Measurements from ENCODE around the gene ALKBH2. TPM values are rescaled to one million over a fixed set of nuclear protein-coding genes. Genes with fewer than 3 reads are reported as not detected.

The ALKBH2 gene
- total RNA-seq, result 10.8 and 24.1 TPM in 2 replicates

DNA sequence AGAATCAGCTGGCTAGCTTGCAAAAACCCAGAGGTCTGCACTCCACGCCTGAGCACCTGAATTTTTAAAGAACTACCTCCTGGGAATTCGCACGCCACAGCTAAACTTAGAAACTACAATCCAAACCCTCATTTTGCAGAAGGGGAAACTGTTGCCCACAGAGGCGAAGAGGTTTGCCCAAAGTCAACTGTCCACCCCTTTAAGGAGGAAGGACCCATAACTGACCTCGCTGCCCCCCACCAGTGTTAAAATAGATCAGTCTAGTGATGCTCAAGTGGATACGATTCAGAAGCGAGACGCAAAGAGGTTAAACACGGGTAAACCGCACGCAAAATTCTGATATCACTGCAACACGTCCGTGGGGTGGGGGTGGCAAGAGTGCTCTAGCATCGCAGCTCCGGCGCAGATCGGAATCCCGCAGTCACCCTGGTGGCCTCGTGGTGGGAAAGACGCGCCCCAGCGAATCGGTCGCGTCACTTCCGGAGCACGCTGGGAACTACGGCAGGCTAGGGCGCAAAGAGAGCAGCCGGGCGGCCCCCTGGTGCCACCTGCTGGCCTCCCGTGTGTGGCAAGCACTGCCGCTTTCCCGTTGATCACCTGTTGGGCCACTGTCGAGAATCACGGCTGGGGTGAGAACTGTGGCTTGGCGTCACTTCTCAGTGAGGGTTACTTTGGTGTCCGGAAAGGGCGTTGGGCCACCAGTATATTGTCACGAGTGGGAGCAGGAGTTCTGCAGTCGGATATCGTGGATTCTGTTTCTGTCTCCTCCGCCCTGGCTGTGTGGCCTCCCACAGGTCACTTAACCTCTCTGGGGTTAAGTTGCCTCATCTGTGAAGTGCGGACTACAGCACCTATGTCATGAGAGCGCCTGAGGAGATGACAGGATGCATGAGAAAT is at the start of gene ALKBH2:
ALKBH2 (minus strand) TSS at position 451 of the 897 bp plus-strand sequence. CDS start 686 bp downstream, outside the sequence.
- H3K4me3 ChIP-seq (ENCODE audit: low read depth, low read length), result peak within 1 kb of the TSS; percentile 62
- DNase-seq (ENCODE audit: low read depth), result peak; percentile 43
- TF ChIP-seq, protein P1, sequence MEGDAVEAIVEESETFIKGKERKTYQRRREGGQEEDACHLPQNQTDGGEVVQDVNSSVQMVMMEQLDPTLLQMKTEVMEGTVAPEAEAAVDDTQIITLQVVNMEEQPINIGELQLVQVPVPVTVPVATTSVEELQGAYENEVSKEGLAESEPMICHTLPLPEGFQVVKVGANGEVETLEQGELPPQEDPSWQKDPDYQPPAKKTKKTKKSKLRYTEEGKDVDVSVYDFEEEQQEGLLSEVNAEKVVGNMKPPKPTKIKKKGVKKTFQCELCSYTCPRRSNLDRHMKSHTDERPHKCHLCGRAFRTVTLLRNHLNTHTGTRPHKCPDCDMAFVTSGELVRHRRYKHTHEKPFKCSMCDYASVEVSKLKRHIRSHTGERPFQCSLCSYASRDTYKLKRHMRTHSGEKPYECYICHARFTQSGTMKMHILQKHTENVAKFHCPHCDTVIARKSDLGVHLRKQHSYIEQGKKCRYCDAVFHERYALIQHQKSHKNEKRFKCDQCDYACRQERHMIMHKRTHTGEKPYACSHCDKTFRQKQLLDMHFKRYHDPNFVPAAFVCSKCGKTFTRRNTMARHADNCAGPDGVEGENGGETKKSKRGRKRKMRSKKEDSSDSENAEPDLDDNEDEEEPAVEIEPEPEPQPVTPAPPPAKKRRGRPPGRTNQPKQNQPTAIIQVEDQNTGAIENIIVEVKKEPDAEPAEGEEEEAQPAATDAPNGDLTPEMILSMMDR (conservative IDR thresholded peaks at IDR 0.05; ENCODE audit: low read depth, low read length), result peak; percentile 93

DNA sequence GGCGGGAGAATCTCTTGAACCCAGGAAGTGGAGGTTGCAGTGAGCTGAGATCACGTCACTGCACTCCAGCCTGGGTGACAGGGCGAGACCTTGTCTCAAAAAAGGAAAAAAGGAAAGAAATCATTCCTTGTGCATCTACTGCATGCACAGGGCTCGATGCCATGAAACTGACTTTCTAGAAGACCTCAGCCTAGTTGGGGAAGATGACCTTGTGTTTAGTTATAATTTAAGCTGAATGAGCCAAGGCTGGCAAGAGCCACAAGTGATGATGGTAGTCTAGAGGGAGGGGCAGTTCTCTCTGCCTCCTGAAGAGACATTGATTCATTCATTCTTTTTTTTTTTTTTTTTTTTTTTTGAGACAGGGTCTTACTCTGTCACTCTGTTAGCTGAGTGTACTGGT is 47.3 kb upstream of the ALKBH2 start:
- no peak overlapping the region for H3K4me3 ChIP-seq (ENCODE audit: low read depth, low read length)
- DNase-seq (ENCODE audit: low read depth), result no peak
- TF ChIP-seq, protein P1 (conservative IDR thresholded peaks at IDR 0.05; ENCODE audit: low read depth, low read length), result no peak

DNA sequence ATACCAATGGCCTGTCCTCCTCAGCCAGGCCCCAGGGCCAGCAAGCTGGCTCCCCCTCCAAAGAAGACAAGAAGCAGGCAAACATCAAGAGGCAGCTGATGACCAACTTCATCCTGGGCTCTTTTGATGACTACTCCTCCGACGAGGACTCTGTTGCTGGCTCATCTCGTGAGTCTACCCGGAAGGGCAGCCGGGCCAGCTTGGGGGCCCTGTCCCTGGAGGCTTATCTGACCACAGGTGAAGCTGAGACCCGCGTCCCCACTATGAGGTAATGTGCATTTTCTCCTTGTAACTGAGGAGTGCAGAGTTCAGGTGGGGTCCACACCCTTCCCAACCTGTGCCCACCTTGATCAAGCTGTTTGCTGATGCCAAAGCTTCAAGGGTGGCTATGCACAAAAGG is 46.5 kb upstream of the ALKBH2 start:
- TF ChIP-seq, protein P1 (conservative IDR thresholded peaks at IDR 0.05; ENCODE audit: low read depth, low read length), result no peak
- DNase-seq (ENCODE audit: low read depth), result no peak
- H3K4me3 ChIP-seq (ENCODE audit: low read depth, low read length), result no peak overlapping the region

DNA sequence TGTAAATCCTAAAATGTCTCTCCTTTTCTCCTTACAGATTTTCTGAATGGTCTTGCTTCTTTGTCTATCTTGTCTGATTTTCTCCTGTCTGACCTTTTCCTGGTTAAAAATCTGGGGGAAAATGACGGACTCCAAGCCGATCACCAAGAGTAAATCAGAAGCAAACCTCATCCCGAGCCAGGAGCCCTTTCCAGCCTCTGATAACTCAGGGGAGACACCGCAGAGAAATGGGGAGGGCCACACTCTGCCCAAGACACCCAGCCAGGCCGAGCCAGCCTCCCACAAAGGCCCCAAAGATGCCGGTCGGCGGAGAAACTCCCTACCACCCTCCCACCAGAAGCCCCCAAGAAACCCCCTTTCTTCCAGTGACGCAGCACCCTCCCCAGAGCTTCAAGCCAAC is 46.1 kb upstream of the ALKBH2 start:
- no peak for DNase-seq (ENCODE audit: low read depth)
- H3K4me3 ChIP-seq (ENCODE audit: low read depth, low read length), result no peak overlapping the region
- TF ChIP-seq, protein P1 (conservative IDR thresholded peaks at IDR 0.05; ENCODE audit: low read depth, low read length), result no peak

DNA sequence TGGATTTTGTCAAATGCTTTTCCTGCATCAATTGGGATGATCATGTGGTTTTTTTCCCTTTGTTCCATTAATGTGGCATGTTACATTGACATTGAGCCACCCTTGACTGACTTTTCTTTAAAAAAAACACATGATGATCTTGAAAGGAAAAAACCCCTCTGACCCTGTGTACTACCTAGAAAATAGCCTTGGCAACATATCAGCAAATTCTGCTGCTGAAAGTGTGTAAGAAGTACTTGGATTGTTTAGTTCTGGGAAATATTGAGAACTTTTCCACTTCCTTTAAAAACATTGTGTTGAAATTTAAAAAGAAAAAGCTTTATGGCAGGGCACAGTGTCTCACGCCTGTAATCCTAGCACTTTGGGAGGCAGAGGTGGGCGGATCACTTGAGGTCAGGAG is 43.8 kb upstream of the ALKBH2 start:
- no peak overlapping the region for H3K4me3 ChIP-seq (ENCODE audit: low read depth, low read length)
- TF ChIP-seq, protein P1 (conservative IDR thresholded peaks at IDR 0.05; ENCODE audit: low read depth, low read length), result no peak
- no peak for DNase-seq (ENCODE audit: low read depth)

DNA sequence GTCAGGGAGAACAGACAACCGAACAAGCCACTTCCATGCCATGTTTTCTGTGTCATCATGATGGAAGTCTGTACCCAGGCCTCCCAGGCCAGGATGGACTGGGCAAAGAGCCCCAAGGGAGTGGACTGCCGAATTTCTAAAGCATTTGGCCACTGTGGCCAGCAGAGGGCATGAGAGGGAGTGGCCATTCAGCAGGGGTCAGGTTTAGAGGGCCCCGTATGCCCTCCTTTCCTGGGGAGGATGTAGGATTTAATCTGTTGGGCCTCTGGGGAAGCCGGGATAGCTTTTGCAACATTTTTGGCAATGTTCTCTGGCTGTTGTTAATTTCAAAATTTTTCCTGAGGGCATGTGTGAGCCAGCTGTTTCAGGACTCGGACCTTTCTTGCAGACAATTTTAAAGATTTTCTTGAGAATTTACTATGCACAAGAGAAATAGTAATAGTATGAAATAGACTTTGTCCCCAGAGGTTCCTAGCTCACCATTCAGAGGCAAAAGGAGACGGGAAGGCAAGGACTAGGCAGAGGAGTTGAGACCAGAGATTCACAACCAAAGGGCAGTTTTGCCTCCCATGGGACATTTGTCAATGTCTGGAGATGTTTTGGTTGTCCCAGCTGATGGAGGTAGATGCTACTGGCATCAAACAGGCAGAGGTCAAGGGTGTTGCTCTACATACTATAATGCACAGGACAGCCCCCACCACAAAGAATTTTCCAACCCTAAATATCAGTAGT is 41.1 kb upstream of the ALKBH2 start:
- H3K4me3 ChIP-seq (ENCODE audit: low read depth, low read length), result no peak overlapping the region
- TF ChIP-seq, protein P1 (conservative IDR thresholded peaks at IDR 0.05; ENCODE audit: low read depth, low read length), result peak; percentile 73
- no peak for DNase-seq (ENCODE audit: low read depth)
